ENCODE data around the gene ZNF804A.

DNA sequence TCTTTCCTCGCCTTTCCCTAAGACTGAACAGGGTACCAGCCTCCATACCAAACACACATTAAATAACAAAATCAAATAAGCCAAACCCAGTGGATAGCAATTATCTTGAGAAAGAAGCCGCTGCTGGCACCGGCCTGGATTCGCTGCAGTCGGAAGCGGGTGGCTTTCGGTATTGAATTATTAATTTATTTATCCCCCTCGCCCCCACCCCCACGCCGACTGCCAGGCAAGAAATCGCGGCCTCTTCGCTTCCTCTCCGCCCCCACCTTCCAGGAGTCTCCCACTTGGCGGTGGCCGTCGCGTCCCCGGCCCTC is 370 bp upstream of the ZNF804A start:
- TF ChIP-seq NR2F2 (IDR thresholded peaks at IDR 0.05) (no peak), TAF1 (conservative IDR thresholded peaks at IDR 0.05) (no peak), CTCF (IDR thresholded peaks at IDR 0.05; ENCODE audit: low read depth, low read length, missing input control) (no peak), GABPA (IDR thresholded peaks at IDR 0.05 in 1 of 2, conservative IDR thresholded peaks at IDR 0.05 in 1 of 2) (no peak), RAD21 (IDR thresholded peaks at IDR 0.05) (no peak), JUND (IDR thresholded peaks at IDR 0.05) (no peak), FOXA1 (IDR thresholded peaks at IDR 0.05) (no peak), SP1 (IDR thresholded peaks at IDR 0.05) (no peak), YY1 (IDR thresholded peaks at IDR 0.05) (no peak), ZBTB33 (IDR thresholded peaks at IDR 0.05) (no peak), HNF4G (IDR thresholded peaks at IDR 0.05) (no peak)
- TF ChIP-seq, protein P1, sequence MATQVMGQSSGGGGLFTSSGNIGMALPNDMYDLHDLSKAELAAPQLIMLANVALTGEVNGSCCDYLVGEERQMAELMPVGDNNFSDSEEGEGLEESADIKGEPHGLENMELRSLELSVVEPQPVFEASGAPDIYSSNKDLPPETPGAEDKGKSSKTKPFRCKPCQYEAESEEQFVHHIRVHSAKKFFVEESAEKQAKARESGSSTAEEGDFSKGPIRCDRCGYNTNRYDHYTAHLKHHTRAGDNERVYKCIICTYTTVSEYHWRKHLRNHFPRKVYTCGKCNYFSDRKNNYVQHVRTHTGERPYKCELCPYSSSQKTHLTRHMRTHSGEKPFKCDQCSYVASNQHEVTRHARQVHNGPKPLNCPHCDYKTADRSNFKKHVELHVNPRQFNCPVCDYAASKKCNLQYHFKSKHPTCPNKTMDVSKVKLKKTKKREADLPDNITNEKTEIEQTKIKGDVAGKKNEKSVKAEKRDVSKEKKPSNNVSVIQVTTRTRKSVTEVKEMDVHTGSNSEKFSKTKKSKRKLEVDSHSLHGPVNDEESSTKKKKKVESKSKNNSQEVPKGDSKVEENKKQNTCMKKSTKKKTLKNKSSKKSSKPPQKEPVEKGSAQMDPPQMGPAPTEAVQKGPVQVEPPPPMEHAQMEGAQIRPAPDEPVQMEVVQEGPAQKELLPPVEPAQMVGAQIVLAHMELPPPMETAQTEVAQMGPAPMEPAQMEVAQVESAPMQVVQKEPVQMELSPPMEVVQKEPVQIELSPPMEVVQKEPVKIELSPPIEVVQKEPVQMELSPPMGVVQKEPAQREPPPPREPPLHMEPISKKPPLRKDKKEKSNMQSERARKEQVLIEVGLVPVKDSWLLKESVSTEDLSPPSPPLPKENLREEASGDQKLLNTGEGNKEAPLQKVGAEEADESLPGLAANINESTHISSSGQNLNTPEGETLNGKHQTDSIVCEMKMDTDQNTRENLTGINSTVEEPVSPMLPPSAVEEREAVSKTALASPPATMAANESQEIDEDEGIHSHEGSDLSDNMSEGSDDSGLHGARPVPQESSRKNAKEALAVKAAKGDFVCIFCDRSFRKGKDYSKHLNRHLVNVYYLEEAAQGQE (IDR thresholded peaks at IDR 0.05), result no peak
- TF ChIP-seq, protein P2, sequence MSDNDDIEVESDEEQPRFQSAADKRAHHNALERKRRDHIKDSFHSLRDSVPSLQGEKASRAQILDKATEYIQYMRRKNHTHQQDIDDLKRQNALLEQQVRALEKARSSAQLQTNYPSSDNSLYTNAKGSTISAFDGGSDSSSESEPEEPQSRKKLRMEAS (IDR thresholded peaks at IDR 0.05), result no peak
- TF ChIP-seq, protein P3, sequence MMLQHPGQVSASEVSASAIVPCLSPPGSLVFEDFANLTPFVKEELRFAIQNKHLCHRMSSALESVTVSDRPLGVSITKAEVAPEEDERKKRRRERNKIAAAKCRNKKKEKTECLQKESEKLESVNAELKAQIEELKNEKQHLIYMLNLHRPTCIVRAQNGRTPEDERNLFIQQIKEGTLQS (IDR thresholded peaks at IDR 0.05), result no peak

All from liver (tissue), 3 donors.